Vagina (tissue), 2 donors: ENCODE results near the gene PDE4D.

Experiments
- CTCF ChIP-seq, 3 experiments: fragments of 450-650 bp in 2 of 3; fragments of 200-600 bp in 1 of 3; sonication (generic) in 1 of 3; IDR thresholded peaks; one replicate each; pipeline ENCODE4 v1.5.1; 2017 to 2019; ENCODE audit warnings: antibody characterized with exemption in 3 of 3, mild to moderate bottlenecking in 2 of 3, moderate library complexity in 2 of 3
- POLR2A ChIP-seq, 2 donors: fragments of 450-650 bp; IDR thresholded peaks; one replicate each; pipeline ENCODE4 v1.6.1; 2017; ENCODE audit warnings: antibody characterized with exemption in 2 of 2, mild to moderate bottlenecking in 2 of 2, moderate library complexity in 2 of 2

- TF ChIP-seq POLR2A (IDR thresholded peaks at IDR 0.05) (no peak), CTCF (IDR thresholded peaks at IDR 0.05) (no peak)
Measured at GRCh38 chr5:59126708-59127573, 766.6 kb downstream of the PDE4D start.
